NB4 (cell line): ENCODE data around the gene FAM83E.

Experiments used
- DNase-seq: peaks from one replicate; pipeline ENCODE4 v3.0.0; 2010; ENCODE audit warnings: low read depth
- H3K4me3 ChIP-seq: one replicate; pipeline ENCODE4 v1.5.1; 2011; ENCODE audit warnings: mild to moderate bottlenecking, low read depth, low read length, moderate library complexity
- MYC ChIP-seq: IDR thresholded peaks from 2 replicates; pipeline ENCODE4 v1.6.1; 2011; ENCODE audit warnings: low read depth, low read length
- POLR2A ChIP-seq: IDR thresholded peaks from 2 replicates; pipeline ENCODE4 v1.6.1; 2011; ENCODE audit warnings: mild to moderate bottlenecking; ENCODE audit not compliant: insufficient read length; ENCODE audit errors: extremely low read depth
- TF ChIP-seq, protein P1 (sequence below): IDR thresholded peaks from 2 replicates; pipeline ENCODE4 v1.6.1; 2011; ENCODE audit warnings: low read depth, low read length
- TF ChIP-seq, protein P2 (sequence below): IDR thresholded peaks from one replicate; pipeline ENCODE4 v1.5.1; 2012; ENCODE audit warnings: low read depth, low read length

Gene FAM83E

DNA sequence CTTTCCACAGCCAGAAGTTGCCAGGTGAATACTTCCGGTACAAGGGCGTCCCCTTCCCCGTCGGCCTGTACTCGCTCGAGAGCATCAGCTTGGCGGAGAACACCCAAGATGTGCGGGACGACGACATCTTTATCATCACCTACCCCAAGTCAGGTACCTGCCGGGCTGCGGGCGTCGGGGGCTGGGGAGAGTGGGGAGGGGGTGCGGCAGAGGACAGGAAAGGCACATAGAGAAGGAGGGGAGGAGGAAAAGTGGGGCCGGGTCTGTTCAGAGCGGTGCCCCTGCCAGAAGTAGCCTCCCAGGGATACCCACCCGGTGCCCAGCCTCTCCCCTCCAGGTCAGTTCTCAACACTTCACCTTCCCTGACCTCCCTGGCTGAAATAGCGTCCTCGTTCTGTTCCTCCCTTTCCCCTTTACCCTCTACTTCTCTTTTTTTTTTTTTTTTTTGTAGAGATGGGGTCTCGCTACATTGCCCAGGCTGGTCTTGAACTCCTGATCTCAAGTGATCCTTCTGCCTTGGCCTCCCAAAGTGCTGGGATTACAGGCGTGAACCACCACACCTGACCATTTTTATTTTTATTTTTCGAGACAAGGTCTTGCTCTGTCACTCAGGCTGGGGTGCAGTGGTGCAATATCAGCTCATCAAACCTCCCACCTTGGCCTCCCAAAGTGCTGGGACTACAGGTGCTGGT, 38.8 kb downstream of the FAM83E start:
- no peak for DNase-seq
- H3K4me3 ChIP-seq, result no peak overlapping the region
- no peak for TF ChIP-seq MYC
- TF ChIP-seq, protein P1, sequence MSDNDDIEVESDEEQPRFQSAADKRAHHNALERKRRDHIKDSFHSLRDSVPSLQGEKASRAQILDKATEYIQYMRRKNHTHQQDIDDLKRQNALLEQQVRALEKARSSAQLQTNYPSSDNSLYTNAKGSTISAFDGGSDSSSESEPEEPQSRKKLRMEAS, result no peak
- TF ChIP-seq, protein P2, sequence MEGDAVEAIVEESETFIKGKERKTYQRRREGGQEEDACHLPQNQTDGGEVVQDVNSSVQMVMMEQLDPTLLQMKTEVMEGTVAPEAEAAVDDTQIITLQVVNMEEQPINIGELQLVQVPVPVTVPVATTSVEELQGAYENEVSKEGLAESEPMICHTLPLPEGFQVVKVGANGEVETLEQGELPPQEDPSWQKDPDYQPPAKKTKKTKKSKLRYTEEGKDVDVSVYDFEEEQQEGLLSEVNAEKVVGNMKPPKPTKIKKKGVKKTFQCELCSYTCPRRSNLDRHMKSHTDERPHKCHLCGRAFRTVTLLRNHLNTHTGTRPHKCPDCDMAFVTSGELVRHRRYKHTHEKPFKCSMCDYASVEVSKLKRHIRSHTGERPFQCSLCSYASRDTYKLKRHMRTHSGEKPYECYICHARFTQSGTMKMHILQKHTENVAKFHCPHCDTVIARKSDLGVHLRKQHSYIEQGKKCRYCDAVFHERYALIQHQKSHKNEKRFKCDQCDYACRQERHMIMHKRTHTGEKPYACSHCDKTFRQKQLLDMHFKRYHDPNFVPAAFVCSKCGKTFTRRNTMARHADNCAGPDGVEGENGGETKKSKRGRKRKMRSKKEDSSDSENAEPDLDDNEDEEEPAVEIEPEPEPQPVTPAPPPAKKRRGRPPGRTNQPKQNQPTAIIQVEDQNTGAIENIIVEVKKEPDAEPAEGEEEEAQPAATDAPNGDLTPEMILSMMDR, result no peak
- no peak for TF ChIP-seq POLR2A

DNA sequence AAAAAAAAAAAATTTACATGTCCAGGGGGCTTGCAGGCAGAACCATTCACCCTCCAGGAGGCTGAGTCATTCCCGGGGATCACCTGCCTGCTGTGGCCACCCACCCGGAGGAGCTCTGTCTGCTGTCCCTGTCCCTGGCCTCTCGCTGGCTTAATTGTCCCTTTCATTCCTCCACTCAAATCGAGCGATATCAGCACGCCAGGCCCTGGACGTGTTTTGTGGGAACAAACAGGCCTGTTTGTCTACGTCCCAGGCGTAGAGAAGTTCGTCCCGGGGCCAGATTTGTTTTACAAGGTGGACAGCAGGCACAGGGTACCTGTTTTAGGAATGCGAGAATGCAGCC, 41.7 kb downstream of the FAM83E start:
- no peak for DNase-seq
- H3K4me3 ChIP-seq, result no peak overlapping the region
- TF ChIP-seq, protein P2, result no peak
- TF ChIP-seq POLR2A, result no peak
- no peak for TF ChIP-seq MYC
- TF ChIP-seq, protein P1, result no peak

DNA sequence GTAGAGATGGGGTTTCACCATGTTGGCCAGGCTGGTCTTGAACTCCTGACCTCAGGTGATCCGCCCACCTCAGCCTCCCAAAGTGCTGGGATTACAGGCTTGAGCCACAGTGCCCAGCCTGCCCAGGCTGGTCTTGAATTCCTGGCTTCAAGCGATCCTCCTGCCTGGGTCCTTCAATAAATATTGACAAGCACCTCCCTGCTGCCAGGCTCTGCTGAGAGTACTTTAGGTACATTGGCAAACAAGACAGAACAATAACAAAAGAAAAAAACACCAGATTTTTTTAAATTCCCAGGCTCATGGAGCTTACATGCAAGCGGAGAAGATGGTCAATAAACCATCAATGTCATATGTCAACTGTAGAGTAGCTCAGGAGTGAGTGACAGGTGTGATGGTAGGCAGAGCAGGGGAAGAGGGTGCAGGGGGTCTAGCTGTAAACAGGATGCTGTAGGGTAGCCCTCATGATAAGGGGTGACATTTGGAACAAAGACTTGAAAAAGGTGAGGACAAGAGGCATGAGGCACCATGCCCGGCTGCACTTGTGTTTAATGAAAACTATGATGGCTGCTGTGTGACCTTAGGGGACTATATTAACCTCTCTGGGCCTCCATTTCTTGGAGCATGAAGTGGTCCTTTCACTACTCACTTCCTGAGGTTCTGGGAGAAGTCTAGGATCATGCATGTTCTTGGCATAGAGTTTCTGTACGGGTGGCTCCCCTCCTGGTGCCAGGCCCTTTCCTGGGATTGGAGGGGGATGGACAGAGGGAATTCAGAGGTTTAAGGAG, 43.3 kb downstream of the FAM83E start:
- H3K4me3 ChIP-seq, result no peak overlapping the region
- no peak for DNase-seq
- TF ChIP-seq POLR2A (no peak), MYC (no peak)
- TF ChIP-seq, protein P2, result no peak
- TF ChIP-seq, protein P1, result no peak

DNA sequence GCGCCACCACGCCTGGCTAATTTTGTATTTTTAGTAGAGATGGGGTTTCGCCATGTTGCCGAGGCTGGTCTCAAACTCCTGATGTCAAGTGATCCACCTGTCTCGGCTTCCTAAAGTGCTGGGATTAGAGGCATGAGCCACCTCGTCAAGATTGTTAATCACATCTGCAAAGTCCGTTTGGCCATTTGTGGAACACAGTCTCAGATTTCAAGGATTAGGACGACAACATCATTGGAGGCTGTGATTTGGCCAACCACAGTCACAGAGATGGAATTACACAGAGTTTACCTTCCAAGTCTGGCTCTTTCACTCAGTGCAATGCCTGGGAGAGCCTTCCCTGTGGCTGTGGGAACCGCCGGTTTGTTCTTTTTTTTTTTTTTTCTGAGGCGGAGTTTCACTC, 45.1 kb downstream of the FAM83E start:
- no peak overlapping the region for H3K4me3 ChIP-seq
- no peak for TF ChIP-seq MYC
- TF ChIP-seq, protein P2, result no peak
- TF ChIP-seq, protein P1, result no peak
- DNase-seq, result no peak

DNA sequence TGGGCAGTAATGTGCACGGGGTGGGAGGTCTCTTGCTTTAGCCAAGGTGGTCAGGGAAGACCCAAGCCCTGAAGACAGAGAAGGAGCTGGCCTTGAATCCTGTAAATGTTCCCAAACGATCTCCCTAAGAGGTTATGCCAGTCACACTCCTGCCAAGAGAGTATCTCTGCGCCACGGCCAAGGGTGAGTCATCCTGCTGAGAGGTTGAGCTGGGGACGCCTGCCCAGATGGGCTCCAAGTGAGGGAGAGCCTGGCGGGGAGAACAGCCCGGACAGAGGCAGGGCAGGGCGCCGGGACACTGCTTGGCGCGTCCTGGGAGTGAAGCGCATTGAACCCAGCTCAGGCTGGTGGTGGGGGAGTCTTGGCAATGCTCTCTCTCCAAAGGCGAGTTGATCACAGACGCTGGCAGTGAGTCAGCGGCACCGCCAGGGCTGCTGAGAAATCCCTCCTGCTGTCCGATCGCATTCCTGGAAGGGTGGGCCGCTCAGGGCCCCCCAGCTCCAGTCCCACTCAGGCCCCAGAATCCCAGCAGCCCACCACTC, 46.5 kb downstream of the FAM83E start:
- TF ChIP-seq POLR2A, result no peak
- TF ChIP-seq, protein P2, result no peak
- TF ChIP-seq, protein P1, result peak; percentile 33; the same call in 1 of the 2 replicates
- no peak for TF ChIP-seq MYC
- peak; percentile 93 for DNase-seq
- H3K4me3 ChIP-seq, result no peak overlapping the region
